Embryonic facial prominence (tissue), 1 donor: ENCODE results near the gene NT5C2.
"Not testable (repeated sequence)": the region's sequence is repeated elsewhere in the genome, so short reads cannot be mapped to it uniquely, and the experiment has no call there.

ENCODE experiments used
- DNase-seq: peaks from one replicate; pipeline ENCODE4 v3.0.0-alpha.2; 2016; ENCODE audit errors: extremely low spot score

Gene NT5C2

DNA sequence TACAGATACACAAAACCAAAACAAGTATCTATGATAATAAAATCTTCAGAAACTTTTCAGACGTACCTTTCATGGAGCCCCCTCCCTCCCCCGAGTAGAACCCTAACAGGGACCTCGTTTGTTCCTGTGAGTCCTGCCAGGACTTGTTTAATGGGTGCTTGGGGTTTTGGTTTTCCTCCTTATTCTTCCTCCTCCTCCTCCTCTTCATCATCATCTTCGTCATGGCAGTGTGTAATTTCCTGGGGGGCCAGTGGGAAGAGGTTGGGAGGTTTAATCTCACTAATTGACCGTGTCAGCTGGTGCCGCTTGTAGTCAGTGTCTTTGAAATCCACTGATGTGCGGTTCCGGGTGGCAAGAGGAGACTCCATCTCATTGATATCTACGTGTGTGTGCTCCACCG is 103.6 kb downstream of the NT5C2 start:
- no peak for DNase-seq

GRCh38 chr10:103086799-103087198 is 106.3 kb downstream of the NT5C2 start:
- DNase-seq, result no peak

DNA sequence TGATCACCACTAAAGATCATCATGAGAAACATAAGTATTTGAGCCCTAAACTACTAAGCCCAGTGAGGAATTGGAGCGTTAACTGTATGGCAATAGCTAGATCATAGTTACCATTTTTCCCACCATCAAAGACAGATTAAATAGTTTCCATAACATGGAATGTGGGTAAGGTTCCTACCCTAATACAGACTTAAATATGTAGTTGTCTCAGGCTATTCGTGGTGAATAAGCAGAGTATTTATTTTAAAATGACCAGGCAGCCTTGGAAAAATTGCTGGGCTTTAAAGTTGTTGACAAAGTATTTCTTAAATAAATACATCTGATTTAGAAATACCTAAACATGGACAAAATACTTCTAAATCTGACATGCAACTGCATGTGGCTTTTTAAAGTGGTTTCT is 106.8 kb downstream of the NT5C2 start:
- no peak for DNase-seq

DNA sequence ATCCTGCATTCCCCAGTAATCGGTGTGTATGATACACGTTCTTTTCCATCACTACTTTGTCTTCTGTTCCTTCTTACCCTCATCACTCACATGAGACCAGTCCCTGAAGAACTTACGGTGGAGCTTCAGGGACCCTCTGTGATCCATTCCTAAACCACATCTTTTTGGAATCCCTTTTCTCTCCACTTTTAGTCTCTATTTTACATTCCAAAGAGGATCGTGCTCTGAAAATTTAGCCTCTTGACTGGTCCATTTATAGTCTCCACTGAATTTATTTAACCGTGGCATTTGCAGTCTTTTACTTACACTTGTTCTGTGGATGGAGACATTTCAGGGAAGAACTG is 109.1 kb downstream of the NT5C2 start:
- no peak for DNase-seq

- no peak for DNase-seq
These were observed 109.7 kb downstream of the NT5C2 start for GRCh38 chr10:103083266-103083976.

DNA sequence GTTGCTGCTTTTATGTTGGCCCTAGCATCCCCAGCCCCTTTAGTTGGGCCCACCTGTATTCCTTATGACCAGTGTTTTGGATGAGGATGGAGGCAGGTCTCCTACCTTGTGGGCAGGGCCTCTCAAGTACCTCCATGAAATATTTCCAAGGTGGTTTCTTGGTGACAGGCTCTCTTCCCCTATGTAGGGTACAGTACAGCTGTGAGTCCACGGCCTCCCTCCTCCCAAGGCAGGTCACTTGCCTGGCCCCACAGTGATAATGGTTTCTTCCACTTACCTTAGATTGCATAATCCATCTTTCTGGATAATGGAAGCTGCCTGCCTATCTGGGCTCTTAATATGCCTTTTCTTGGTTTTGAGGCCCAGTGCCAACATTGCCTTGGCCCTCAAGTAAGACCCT is 110.4 kb downstream of the NT5C2 start:
- DNase-seq, result no peak

DNA sequence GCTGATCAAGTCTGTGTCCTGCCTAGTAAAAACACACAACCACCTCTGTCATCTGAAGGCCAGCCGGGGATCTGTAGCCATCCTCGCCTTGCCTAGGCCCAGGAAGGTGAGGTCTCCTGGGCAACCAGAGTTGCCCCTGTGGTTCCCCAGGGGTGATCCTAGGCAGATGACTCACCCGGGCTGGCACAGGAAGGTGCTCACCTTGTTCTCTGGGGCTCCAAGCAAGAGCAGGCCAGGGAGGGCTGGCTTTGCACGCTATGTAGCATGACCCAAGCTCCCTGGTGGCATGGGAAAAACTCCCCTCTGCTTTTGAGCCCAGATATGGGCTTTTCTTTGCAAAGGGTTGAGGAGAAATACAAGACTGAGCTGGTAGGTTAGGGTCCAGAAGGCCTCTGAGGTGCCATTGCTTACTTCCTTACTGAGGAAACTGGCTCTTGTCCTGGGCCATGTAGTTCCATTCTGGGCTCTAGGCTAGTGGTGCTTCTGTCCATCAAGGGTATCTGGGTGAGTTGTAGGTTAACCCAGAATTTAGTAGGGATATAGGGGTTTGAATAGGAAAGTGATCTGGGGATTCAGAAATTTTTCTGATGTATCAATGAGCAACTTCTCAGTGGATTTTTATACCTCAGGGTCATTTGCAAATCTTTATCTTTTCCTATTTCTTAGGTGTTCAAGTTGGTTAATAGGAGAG is 112.0 kb downstream of the NT5C2 start:
- no peak for DNase-seq

DNA sequence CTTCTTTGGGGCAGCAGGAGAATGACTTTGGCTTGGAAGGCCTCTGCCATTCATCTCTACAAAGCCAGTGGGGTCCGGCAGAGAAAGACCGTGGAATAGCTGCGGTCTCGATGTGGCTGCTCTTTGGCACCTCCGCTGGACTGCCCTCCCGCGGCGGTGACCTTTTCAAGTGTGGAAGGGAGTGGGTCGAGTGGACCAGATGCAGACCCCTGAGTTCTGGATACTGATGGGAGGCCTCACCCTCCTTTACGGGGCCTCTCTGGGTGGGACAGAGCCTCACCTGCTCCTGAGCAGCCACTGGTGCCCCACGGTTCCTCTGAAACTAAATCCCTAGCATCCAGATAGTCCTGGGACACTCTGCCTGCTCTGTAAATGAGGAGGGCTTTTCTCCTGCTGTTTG is 113.1 kb downstream of the NT5C2 start:
- DNase-seq, result no peak

DNA sequence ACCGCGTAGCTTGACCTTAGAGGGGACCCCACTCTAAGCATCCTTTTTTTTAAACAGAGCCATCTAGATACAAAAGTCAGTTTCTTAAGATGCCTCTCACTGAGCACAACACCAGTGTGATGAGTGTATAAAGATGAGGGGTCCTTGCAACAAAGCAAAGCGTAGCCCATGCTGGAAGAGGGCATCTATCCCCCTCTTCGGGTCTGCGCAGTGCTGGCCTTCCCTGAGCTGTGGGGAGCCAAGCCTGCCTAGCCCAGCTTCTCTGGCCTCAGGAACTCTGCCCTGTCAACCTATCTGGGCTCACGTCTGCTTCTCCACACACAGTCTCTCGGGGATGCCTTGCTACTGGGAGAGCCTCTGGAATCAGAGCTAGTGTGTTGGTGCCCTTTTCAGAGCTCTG is 114.0 kb downstream of the NT5C2 start:
- DNase-seq, result no peak

- DNase-seq, result no peak
These were observed 114.4 kb downstream of the NT5C2 start for GRCh38 chr10:103078676-103079075.

DNA sequence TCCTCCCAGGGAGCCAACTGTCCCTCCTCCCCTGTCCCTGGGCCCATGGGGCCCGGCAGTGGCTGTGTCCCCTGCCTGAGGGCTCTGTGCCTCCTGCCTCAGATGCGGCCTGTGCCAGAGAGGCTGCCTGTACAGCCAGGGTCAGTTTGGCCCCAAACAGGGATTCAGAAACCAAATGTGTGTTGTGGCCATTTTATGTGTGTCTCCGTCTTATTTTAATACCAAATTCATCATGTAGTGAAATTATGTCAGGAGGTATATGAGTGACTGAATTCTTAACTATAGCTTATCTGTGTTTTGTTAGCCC is 114.8 kb downstream of the NT5C2 start:
- no peak for DNase-seq

- DNase-seq, result no peak
These were observed 115.4 kb downstream of the NT5C2 start for GRCh38 chr10:103077491-103078308.

- no peak for DNase-seq
These were observed 116.1 kb downstream of the NT5C2 start for GRCh38 chr10:103077020-103077419.

DNA sequence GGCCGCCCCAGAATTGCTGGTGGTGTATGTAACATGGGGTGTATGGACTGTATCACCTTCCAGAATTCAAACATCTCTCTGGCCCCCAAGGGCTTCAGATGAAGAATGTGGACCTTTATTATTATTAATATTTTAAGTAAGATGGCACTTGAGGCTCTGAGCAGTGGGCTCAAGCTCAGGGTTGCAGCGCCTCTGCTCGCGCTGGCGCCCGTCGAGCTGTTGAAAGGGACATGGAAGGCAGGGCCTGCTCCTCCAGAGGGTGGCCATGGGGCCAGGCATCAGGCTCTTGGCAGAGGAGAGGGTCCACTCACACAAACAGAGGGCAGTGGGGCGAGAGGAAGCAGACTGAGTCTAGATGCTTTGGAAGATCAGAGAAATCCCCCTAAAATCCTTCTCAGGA is 120.2 kb downstream of the NT5C2 start:
- DNase-seq, result no peak

DNA sequence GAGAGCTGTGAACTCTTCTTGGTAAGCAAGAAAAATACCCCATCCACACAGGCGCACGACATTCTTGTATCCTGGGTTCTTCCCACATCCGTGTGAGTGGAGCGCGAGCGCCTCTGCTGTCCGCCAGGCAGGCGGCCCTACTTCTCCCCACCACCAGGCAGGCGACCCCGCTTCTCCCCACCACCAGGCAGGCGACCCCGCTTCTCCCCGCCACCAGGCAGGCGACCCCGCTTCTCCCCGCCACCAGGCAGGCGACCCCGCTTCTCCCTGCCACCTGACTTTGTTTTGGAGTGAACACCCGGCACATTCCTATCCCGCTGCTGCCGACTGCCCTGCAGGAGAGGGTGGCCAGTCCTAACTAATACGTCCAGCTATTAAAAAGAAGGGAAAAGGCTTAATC is 120.8 kb downstream of the NT5C2 start:
- DNase-seq, result no peak

- no peak for DNase-seq
These were observed 123.4 kb downstream of the NT5C2 start for GRCh38 chr10:103069453-103070331.

- no peak for DNase-seq
These were observed 125.1 kb downstream of the NT5C2 start for GRCh38 chr10:103067956-103068355.

DNA sequence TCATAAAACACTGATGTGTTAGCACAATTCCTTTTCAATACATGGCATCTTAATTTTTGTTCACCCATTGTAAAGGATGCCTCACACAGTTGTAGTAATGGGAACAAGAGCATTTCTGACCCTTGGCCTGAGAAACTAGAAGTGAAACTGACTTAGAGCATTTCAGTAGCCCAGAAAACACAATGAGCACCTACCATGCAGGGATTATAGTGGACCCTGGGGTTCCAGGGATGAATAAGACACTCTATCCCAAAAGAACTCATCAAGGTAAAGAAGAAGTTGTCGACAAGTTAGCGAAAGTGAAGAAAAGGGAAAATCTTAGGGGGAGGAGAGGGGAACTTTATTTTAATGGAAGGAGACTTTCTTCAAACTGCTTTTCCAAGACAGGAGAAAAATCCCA is 125.6 kb downstream of the NT5C2 start:
- no peak for DNase-seq

GRCh38 chr10:103067099-103067477 is 126.0 kb downstream of the NT5C2 start:
- not testable (repeated sequence) for DNase-seq

DNA sequence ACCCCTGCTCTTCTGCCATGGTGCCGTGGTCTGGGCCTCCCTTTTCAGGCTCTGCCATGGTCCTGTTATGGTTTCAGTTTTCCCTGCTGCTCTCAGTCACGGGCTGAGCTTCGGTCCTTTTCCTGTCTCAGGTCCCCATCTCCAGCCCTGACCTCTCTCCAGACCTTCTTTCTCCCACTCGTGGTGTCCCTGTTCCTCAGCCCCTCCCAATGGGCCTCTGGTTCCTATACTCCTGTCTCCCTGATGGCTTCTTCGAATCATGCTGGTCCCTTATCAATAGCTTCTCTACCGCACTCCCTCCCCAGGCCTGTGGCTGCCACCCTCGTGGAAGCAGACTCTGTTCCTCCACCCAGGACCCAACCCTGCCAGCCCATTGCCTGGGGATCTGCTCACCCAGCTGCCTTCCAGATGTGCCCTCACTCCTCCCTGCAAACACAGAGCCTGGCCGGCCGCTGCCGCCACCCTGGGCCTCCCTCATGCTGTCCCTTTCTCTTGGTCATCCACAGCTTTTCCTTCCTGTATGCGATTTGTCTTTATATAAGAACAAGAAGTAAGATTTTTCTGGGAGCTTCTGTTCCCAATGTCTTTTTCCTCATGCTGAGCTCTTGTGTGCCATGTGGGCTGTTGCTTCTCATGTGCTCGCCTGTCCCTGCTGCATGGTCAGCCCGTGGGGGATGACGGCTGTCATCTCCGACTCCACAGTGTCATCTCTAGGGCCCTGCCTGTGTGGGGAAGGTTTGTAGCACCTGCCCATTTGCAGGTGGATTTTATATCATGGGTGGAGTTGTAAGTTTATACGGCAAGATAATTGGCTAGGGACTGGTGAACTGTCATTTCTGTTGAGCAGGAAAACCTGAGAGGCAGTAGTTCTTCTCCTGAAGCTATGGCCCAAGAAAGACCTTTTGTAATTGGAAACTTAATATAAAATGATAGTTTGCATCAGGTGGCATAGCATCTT is 126.7 kb downstream of the NT5C2 start:
- no peak for DNase-seq

DNA sequence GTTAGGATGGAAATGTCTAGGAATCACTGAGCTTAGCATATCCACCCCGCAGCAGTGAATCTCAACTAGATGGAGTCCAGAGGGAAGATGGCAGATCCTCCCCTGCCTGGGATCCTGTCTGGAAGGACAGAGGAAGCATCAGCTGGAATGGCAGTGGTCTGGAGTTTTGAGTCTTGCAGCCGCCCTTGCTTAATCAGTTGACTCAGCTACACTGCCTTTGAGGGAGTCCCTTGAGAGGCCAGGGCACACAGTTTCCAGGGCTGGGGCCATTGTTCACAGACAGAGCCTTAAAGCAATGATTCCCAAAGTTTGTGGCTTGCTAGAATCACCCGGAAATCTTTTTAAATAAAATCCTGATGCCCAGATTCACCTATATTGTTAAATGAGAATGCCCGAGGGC is 128.1 kb downstream of the NT5C2 start:
- DNase-seq, result no peak
